Transverse colon (tissue), 3 donors: ENCODE data around the gene DGCR6.
"Not testable (repeated sequence)": the region's sequence is repeated elsewhere in the genome, so short reads cannot be mapped to it uniquely, and the experiment has no call there.

Experiments used
- CTCF ChIP-seq, 5 experiments: fragments of 200-600 bp in 3 of 5; fragments of 450-650 bp in 2 of 5; sonication (generic) in 3 of 5; IDR thresholded peaks; 1 replicate in 2 of 5; 2 replicates in 3 of 5; pipeline ENCODE4 v1.5.1; 2016 to 2017; ENCODE audit warnings: antibody characterized with exemption in 5 of 5, inconsistent platforms in 3 of 5, mild to moderate bottlenecking in 2 of 5, moderate library complexity in 1 of 5
- EP300 ChIP-seq: sonication (generic); formaldehyde crosslinking; IDR thresholded peaks from one replicate; pipeline ENCODE4 v1.6.1; 2017; ENCODE audit warnings: antibody characterized with exemption, low read depth
- POLR2A ChIP-seq: fragments of 450-650 bp; IDR thresholded peaks from one replicate; pipeline ENCODE4 v1.6.1; 2016; ENCODE audit warnings: antibody characterized with exemption, mild to moderate bottlenecking, moderate library complexity

GRCh38 chr22:18920257-18920902 is 14.3 kb downstream of the DGCR6 start:
- TF ChIP-seq POLR2A; CTCF (IDR thresholded peaks at IDR 0.05); EP300: not testable (repeated sequence)
